Stimulated activated naive CD4-positive, alpha-beta T cell treated with Interleukin-2 at 50 U/mL for 16 hours (primary cell): ENCODE results near the gene KIAA0753.
"Not testable (repeated sequence)": the region's sequence is repeated elsewhere in the genome, so short reads cannot be mapped to it uniquely, and the experiment has no call there.

Experiments
- DNase-seq: peaks from one replicate; lab custom pipeline; 2025; lab: John Stamatoyannopoulos, UW

Gene KIAA0753

DNA sequence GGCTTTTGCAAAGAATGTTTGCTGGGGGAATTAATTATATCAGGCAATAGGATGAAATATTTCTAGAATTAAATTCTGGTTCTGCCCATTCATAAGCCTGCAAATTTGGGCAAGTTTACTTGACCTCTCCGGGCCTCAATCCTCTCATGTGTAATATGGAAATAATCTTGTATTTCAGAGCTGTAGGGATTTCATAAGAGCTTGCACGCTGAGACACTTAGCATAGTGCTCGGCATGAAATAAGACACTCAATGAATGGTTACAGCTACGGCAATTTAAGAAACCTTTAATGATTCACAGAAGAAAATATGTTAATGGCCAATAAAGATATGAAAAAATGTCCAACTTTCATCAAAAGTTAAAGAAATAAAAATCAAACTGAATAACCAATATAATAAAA lies 43.6 kb downstream of the KIAA0753 start:
- DNase-seq: no peak

DNA sequence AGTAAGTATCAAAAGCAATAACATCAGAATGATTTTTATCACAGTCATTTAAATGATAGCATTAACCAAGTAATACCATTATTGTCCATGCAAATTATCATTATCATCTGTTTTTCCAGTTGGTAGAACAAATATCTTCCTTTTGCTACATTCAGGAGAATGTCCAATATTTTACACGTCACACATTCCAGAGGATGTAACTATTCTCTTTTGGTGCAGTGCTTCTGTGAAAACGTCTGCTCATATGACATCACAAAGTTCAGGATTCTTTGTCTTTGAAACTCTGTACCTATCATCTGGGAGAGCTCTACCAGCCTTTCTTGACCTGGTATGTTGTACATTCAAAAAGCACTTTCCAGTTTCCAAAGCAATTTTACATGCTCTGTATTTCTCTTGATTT lies 44.0 kb downstream of the KIAA0753 start:
- no peak for DNase-seq

DNA sequence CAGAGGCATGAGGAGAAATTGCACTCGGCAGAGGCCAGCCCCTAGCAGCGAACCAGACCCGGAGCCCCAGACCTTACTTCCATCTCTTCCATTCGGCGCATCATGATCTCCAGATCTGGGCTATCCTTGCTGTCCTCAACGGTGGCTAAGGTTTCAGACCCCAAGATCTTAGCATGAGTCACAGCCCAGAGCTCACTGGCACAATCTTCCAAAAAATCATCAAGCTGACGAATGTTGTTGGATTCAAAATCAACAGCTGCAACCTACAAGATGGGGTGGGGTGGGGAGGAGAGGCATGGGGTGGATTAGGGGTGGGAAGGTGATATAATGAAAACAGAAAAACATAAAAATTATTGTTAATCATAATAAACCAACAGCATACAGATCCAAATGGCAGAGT lies 44.4 kb downstream of the KIAA0753 start:
- DNase-seq: no peak

- DNase-seq: not testable (repeated sequence)
Measured at GRCh38 chr17:6593371-6593770, 47.1 kb downstream of the KIAA0753 start.

DNA sequence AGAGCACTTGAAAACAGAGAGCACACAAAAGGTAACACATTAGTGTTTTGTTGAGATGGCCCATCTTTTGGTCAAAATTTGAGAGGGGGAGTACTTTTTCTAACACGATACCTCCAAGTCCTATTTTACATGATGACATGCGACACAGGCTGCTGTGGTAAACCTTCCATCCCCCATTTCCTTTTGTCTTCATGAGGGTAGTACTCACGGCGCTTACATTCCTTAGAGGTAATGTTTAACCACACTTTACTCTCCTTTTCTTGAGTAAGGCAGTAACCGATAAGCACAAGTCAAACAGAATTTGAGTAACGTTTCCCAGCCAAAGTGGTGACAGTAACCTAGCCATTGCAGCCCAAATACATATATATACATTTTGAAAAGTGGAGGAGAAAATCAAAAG lies 48.3 kb downstream of the KIAA0753 start:
- DNase-seq: no peak

DNA sequence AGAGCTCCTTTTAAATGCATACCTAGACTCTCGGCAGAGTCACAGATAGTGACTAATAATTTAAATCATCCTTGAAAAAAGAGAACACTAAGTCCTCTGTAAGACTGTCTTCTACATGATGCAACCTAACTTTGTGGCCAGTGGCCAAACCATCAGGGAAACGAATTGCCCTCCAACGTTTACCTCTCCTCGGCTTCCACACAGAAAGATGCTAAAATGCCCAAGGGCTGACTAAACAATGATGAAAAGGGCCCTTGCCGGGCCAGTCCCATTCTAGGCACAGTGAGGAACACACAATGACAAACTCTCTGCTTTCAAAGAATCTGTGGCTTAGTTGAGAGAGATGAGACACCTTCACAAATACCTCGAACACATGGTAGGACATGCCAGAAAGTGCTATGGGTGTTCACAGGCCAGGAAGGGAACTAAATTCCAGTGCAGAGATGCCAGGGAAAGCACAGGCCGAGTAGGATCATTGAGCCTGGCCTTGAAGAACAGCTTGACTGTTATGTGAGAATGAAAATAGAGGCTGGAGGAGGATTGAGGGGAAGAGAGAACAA lies 48.8 kb downstream of the KIAA0753 start:
- no peak for DNase-seq

DNA sequence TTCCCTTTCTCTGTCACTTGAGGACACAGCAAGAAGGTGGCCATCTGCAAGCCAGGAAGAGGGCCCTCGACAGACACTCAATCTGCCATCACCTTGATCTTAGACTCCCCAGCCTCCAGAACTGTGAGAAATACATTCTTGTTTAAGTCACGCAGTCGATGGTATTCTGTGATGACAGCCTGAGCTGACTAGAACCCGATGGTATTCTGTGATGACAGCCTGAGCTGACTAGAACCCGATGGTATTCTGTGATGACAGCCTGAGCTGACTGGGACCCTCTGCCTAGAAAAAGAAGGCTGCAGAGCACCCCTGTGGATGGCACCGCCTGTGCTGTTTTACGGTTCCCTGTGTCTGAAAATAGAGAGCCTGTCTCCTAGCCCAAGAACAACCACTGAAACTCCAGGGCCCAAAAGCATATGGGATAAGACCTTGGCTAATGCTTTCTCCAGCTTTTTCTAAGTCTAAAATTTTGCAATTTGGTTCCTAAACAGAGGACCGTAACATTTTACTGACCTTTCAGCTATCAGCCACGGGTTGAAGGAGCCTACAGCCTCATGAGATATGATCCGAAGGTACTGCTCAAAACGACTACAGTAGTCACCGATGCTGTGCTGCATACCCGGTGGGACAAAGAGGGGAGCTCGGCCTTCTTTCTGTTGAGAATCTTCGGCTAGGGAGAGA lies 51.1 kb downstream of the KIAA0753 start:
- DNase-seq: no peak

DNA sequence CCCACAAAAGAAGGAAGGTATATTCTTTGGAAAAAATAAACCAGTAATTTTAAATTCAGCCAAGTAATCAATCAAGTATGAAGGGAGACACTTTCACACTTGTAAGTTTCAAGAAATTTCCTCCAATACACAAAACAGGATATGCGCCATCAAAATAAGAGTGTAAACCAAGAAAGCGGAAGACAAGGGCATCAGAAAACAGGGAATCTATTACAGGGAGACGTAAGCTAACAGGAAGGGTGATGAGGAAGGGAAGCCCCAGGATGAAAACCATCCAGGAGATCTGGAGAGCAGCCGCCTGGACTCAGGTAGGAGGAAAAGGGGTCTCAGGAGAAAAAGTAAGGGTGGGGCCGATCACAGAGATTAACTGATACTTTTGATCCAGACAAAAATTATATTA lies 52.3 kb downstream of the KIAA0753 start:
- DNase-seq: no peak

DNA sequence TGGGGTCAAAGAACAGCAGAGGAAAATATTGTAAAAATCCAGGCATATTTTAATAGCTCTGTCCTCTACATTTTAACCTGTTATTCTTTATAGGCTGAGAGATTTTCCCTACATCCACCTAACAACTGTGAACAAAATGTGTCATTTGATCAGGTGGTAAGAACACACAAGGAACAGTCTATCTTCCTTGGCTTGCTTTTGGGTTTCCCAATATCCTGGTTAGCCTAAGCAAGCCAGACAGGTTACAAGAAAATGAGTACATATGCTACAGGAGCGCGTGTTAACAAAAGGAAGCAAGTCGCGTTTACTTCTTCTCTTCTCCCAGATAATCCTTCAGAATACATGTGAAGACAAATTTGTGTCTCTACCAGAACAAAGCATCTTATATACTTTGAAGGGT lies 53.2 kb downstream of the KIAA0753 start:
- no peak for DNase-seq

- no peak for DNase-seq
Measured at GRCh38 chr17:6583411-6583810, 57.1 kb downstream of the KIAA0753 start.

DNA sequence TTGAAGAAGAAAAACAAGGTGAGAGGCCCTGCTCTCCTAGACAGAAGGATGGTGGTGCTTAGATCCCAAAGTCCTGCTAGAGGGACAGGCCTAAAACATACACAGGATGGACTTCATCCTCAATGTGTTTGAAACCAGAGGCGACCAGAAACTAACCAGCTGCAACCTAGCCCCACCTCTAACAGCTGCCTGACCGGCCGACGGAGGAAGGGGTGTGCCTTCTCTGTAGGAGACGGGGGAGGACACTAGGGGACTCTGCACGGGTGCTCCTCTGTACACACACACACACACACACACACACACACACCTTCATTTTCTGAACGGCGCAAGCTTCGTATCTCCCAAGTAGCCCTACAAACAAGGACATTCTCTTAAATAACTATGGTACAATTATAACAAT lies 59.9 kb downstream of the KIAA0753 start:
- DNase-seq: no peak

GRCh38 chr17:6578491-6578890 lies 62.0 kb downstream of the KIAA0753 start:
- no peak for DNase-seq

GRCh38 chr17:6577686-6578263 lies 62.7 kb downstream of the KIAA0753 start:
- DNase-seq: no peak

GRCh38 chr17:6576038-6576785 lies 64.3 kb downstream of the KIAA0753 start:
- DNase-seq: no peak

DNA sequence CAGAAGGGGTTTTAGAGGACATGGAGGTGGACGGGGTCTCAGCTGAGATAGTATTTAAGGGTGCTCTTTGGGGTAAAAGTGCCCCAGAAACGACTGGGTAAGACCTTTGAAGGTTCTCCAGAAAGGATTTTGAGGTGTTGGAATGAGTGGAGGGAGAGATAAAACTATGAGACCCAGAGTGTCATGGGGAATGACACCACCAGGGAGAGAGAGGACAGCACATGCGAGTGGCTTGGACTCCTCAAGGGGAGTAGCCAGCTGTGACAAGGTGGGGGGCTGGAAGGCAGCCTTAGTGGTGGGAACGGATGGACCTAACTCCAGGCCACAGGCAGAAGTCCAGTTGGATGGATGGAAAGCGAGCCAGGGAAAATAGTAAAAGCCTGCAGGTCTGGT lies 64.9 kb downstream of the KIAA0753 start:
- no peak for DNase-seq

DNA sequence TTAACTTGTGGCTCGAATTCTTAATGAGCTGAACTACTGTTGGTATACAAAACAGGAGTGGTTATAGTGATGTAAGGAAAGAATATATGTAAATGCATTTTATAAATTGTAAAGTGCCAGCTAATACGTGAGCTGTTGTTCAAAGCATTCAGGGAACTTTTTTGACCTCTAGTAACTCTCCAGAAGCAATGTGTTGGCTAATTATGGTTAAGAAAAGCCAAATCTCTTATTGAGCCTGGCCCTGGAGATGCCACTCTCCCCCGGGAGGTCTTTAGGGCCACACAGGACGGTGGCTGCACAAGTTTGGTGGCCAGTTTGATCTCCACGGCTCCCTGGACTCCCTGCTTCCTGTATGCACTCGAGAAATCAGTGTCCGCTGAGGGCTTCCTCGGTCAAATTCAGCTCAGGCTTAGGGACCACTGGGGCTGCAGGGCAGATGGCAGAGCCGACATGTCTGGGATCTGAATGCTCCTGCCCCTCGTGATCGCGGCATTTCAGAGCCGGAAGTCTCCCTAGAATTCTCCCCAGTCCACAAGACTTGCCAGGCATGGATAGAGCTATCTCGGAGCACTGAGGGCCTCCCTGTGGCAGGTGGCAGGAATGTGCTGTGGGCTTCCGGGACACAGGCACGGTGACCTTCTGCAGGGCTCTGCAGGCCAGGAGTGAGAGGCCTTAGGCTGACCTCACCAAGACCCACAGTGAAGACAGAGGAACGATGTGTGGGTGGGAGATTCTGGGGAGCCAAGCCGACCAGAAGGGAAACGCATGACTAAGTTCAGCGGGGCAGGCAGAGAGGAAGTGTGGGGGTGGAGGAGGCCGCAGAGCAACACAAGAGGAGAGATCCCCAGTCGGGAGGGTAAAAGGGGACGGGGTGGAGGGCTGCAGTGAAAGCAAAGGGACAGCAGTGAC lies 65.6 kb downstream of the KIAA0753 start:
- peak; percentile 15 for DNase-seq

- DNase-seq: no peak
Measured at GRCh38 chr17:6573982-6574686, 66.4 kb downstream of the KIAA0753 start.

DNA sequence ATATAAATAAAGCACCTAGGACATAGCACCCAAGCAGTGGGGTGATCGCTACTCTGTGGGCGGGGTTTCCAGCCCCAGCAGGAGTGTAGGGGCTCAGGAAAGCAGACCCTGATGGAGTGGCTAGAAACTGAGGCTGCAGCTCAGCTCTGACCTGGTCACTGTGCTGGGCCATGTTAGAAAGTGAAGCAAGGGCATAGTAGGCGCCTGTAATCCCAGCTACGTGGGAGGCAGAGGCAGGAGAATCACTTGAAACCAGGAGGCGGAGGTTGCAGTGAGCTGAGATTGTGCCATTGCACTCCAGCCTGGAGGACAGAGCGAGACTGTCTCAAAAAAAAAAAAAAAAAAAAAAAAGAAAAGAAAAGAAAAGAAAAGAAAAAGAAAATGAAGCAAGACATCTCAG lies 67.0 kb downstream of the KIAA0753 start:
- DNase-seq: not testable (repeated sequence)

DNA sequence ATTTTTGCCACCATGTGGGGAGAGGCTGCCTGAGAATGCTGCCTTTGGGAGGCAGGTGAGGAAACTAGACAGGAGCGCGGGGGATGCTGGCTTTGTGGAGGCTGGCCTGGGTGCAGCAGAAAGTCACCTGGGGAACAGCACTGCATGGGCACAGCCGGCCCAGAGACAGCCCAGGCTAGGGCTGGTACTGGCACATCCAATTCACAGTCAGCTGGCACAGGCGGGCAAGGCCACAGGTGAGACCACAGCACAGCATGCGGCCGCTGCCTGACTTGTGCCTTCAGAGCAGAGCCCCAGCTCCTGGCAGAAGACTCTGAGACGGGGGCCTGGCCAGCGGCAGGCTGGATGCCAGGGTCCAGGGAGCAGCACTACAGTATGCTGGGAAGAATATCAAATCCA lies 67.5 kb downstream of the KIAA0753 start:
- no peak for DNase-seq

DNA sequence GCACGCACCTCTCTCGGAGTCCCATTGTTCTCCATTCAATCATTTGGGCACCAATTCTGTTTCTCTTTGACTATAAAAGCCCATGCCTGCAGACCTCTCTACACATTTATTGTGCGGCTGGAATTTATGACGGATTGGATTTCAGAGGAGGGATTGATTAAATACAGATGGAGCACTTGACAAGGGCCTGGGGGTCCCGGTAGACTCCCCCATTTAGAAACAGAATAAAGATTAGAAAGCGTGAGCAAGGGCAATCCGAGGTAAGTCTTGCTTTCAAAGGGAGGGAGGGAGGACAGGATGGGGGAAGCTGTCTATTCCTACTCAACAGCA lies 69.1 kb downstream of the KIAA0753 start:
- no peak for DNase-seq

DNA sequence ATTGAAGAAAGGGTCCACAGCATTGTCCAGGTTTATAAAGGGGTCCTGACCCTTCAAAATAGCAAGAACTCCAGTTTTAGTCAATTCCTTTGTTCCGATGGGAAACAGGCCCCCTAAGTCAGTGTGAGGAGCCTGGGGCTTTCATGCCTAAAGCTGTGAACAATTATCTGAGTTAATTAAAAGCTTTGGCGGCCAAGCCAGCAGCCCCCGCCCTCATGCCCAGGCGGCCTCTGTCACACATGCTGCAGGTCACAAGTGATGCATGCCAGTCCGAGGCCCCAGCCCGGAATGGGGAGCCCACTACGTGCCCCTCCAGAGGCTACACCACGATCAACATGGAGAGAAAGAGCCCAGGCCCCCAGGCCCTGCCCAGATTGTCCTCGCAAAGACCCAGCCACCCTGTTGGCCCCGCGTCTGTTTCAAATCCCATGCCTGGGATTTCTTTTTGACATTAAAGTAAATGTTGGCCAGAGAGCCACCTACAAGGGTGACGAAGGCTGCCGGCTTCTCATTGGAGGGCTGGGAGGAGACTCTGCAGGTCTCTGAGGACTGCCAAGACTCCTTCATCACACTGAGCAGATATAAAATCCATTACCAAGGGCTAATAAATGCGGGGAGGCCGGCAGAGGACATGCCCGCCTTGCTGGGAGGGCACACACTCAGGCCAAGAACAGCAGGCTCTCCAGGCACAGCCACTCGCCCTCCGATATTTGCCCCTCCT lies 69.6 kb downstream of the KIAA0753 start:
- DNase-seq: no peak
